HG03097 (cell line): Measurements from ENCODE around the gene GBA2.
A peak's percentile ranks its signal among the peaks of the same experiment; 100 is the strongest.

Source experiments
- ATAC-seq: cut with Tn5 transposase; IDR thresholded peaks from one replicate; pipeline ENCODE4 v1.9.1; 2021; ENCODE audit not compliant: unreplicated experiment, low FRiP score

GBA2 gene

GRCh38 chr9:35748858-35749514 lies at the start of gene GBA2, which contains the start of gene RGP1:
Gene GBA2, minus strand, starts transcription at chr9:35749228. Its CDS starts 524 bp downstream, at chr9:35748704.
Gene RGP1, plus strand, starts transcription at chr9:35749287. Its CDS starts 469 bp downstream, at chr9:35749756.
- peak; percentile 49 for ATAC-seq

DNA sequence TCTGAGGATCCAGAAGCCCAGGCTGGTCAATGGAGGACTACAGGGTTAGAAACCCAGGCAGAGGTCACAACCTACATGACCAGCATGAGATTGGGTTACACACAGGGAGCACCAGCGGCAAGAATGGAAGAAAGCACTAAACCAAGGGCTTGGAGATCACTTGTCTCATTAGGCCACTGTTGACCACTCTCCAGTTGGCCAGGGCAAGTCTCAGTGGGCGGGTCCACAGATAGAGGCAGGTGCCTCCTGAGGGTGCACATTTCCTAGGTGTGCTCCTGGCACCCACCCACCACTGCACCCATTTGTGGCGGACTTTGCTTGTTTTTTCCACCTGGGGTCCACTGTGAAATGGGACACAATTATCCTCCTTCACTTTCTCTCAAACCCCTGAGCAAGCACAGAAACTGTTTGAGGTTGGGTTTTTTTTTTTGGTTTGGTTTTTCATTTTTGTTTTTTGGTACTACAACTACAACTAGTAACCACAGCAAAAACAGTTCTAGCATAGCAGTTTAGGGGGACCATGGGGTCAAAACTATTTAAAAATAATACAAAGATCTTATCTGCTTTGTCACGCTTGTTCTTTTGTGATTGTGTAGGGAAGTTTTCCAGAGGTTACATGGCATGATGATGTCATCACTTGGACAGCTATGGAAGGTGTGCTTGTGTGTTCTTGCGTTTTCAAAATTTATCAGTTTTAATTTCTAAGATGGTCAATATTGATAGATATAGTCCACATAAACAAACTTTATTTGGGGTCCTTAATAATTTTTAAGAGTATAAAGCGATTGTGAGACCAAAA lies 48.5 kb upstream of the GBA2 start:
- ATAC-seq: no peak

DNA sequence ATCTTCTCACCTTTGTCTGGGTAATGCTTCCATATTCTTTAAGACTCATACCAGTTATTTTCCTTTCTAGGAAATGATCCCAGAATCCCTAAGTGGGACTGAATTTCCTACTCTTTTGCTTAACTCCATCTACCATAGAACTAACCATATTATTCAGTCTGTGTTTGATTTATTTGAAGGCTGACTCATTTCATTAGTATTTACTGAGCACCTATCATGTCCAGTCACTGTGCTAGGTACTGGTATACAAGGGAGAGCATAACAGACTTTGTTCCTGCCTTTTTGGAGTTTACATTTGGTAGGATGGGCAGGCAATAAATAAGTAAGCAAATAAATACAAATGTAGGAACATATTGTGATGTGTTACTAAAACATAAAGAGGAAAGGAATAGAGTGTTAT lies 46.7 kb upstream of the GBA2 start:
- no peak for ATAC-seq

- no peak for ATAC-seq
Measured at GRCh38 chr9:35793461-35793860, 44.4 kb upstream of the GBA2 start.

DNA sequence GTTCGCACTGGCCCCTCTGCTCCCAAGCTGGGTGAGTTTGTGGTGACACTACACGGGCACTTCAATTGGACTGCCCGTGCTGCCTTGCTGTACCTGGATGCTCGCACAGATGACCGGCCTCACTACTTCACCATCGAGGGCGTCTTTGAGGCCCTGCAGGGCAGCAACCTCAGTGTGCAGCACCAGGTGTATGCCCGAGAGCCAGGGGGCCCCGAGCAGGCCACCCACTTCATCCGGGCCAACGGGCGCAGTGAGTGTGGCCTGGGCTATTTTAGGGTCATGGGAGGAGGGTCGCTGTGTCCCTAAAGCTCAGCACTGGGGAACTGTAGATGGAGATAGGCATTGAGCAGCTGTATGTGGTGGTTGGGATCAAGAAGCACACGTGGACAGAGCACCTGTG lies 43.8 kb upstream of the GBA2 start:
- ATAC-seq: no peak

DNA sequence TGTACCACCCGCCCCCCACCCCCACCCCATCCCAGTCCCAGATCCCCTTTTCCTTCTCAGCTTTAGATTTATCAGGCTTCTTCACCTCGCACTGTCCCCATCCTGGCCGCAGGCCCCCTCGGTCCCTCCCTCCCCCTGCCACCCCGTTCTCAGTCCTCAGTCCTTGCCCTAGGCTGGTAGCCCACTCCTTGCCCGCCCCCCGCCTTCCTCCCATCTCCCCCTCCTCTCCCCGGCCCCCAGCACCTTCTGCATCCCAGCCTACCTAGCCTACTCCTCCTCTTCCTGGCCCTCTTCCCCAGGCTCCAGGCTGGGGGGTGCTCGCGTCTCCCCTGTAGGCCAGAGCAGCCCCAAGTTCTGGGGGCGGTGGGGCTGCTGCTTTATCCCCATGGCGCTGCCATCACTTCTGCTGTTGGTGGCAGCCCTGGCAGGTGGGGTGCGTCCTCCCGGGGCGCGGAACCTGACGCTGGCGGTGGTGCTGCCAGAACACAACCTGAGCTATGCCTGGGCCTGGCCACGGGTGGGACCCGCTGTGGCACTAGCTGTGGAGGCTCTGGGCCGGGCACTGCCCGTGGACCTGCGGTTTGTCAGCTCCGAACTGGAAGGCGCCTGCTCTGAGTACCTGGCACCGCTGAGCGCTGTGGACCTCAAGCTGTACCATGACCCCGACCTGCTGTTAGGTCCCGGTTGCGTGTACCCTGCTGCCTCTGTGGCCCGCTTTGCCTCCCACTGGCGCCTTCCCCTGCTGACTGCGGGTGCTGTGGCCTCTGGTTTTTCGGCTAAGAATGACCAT lies 43.2 kb upstream of the GBA2 start:
- ATAC-seq: no peak

GRCh38 chr9:35791297-35791921 lies 42.4 kb upstream of the GBA2 start, which contains the start of gene NPR2:
Gene NPR2, plus strand, starts transcription at chr9:35791591. Its CDS starts 818 bp downstream, at chr9:35792409.
- no peak for ATAC-seq

DNA sequence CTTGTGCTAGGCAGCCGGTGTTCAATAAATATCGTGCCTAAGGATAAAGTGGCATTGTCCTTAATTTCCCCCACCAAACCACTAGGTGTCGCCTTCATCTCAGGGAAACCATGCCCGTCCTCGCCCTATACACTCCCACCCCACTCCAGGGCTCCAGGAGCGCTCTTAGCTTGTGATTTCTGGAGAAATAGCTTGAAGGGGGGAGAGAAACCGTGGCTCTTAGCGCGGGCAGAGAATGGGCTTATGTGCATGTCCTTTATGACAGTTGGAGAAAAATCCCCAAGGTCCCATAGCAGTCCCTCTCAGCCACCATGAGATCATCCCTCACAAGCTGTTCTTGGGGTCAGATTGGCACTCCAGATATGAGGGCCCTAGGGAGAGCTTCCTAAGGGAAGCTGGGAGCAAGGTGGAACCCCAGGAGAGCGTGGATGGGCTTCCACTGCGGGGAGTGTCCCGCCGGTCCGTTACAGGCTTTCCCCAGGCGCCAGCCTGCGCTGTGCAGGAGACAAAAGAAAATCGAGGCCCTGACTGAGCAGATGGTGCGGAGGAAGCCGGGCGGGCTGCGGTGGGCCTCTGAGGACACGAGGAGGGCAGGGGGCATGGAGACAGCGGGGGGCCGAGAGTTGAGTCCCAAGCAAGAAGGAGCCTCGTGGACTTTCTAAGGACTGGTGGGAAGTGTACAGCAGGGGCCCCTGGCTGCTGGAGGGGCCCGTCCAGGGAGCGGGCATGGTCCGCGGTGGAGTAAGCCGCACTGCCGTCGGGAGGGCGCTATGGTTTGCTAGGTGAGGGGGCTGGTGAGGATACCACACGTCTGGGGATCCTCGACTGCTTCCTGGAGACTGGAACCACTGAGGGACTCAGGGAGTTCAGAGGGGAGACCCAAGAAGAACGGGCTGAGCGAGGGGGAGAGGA lies 41.6 kb upstream of the GBA2 start:
- ATAC-seq: no peak

GRCh38 chr9:35790025-35790384 lies 41.0 kb upstream of the GBA2 start:
- no peak for ATAC-seq

- ATAC-seq: no peak
Measured at GRCh38 chr9:35789541-35789940, 40.5 kb upstream of the GBA2 start.

GRCh38 chr9:35783418-35783817 lies 34.4 kb upstream of the GBA2 start:
- ATAC-seq: no peak

GRCh38 chr9:35781066-35781465 lies 32.0 kb upstream of the GBA2 start:
- no peak for ATAC-seq

DNA sequence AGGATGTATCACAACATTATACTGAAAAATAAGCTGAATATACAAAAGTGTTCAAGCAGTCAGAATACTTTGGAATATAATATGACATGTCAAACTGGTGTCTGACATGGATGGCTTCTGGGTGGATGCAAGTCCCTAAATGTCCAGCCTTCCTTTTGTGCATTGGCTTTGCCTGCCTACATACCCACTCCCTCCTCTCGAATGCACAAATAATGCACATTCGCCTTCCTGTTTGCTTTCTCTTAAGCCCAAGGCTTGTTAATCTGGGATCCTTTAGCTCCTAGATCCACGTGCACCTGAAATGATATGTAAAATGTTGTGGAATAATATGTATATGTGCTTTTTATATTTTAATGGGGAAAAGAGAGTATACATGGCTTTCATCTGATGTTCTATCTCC lies 29.5 kb upstream of the GBA2 start:
- no peak for ATAC-seq

- ATAC-seq: no peak
Measured at GRCh38 chr9:35776018-35776417, 27.0 kb upstream of the GBA2 start.

- no peak for ATAC-seq
Measured at GRCh38 chr9:35774907-35775635, 26.0 kb upstream of the GBA2 start.

DNA sequence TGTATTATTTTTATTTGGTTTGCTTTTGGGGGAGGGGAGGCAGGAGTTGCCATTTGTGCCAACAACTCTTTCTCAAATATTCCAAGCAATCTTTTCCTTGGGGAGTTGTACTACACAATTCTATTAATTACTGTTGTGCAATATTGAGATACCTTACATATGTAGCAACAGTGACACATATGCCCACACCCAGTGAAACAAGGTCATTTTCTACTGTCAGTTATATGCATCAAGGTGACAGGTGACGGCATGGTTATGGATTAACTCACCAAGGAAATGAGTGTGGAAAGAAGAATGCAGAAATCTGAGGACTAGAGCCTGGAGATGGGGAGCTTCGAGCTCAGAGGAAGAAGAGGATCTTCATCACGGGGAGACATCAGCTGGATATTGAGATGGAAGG lies 22.9 kb upstream of the GBA2 start:
- ATAC-seq: no peak

DNA sequence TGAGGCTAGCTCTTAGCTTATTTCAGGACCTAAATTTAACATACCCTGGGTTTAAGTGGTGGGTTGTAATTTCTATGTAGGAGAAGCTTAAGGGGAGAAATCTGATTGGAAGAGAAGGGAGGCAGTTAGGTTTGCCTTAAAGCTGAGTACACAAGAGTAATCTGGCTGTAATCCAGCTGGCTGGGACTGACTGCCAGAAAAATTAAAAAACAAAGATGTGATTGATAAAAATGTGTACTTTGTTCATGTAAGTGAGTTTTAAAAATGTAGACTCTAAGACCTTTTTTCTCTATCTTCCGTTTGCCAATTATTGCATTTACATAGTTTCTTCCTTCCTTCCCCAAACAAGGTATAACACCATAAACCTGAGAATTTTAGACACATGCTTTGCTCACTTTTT lies 22.5 kb upstream of the GBA2 start:
- ATAC-seq: no peak

GRCh38 chr9:35771075-35771433 lies 22.0 kb upstream of the GBA2 start:
- ATAC-seq: no peak

GRCh38 chr9:35769763-35770162 lies 20.7 kb upstream of the GBA2 start:
- no peak for ATAC-seq
